Fibroblast of pulmonary artery (primary cell): ENCODE results near the gene LYST.

Experiments used
- DNase-seq: peaks from one replicate; pipeline ENCODE4 v3.0.0-alpha.2; 2010; ENCODE audit warnings: low read depth
- H3K4me3 ChIP-seq: replicated peaks from 2 replicates; pipeline ENCODE4 v1.5.1; 2011; ENCODE audit warnings: low read depth, mild to moderate bottlenecking, control low read depth, low read length, moderate library complexity
- TF ChIP-seq, protein P1 (sequence below): IDR thresholded peaks from 2 replicates; pipeline ENCODE4 v1.5.1; 2011; ENCODE audit warnings: mild to moderate bottlenecking, control low read depth, low read length, inconsistent platforms; ENCODE audit errors: missing control alignments

LYST gene

DNA sequence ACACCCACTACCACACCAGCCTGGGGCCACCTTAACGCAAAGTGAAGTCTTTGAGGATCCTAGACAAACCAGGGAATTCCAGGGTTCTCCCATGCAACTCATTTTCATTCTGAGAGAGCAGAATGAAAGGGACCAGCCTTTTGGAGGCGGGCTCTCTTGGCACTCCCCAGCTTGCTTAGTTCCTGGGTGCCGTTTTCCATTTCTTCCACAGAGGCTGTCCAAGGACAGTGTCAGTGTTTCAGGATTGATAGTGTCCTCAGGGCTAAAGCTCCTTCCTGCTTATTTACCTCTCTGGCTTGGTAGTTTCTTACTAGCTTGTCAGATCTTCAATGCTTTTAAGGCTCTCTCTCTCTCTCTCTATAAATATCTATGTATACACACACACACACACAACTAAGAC lies 187.1 kb downstream of the LYST start:
- DNase-seq, result no peak
- H3K4me3 ChIP-seq, result no peak overlapping the region
- TF ChIP-seq, protein P1, sequence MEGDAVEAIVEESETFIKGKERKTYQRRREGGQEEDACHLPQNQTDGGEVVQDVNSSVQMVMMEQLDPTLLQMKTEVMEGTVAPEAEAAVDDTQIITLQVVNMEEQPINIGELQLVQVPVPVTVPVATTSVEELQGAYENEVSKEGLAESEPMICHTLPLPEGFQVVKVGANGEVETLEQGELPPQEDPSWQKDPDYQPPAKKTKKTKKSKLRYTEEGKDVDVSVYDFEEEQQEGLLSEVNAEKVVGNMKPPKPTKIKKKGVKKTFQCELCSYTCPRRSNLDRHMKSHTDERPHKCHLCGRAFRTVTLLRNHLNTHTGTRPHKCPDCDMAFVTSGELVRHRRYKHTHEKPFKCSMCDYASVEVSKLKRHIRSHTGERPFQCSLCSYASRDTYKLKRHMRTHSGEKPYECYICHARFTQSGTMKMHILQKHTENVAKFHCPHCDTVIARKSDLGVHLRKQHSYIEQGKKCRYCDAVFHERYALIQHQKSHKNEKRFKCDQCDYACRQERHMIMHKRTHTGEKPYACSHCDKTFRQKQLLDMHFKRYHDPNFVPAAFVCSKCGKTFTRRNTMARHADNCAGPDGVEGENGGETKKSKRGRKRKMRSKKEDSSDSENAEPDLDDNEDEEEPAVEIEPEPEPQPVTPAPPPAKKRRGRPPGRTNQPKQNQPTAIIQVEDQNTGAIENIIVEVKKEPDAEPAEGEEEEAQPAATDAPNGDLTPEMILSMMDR, result no peak

- H3K4me3 ChIP-seq, result no peak overlapping the region
- TF ChIP-seq, protein P1, result no peak
These were observed 187.7 kb downstream of the LYST start for GRCh38 chr1:235679005-235679404.

GRCh38 chr1:235675152-235675890 lies 191.4 kb downstream of the LYST start:
- TF ChIP-seq, protein P1, result no peak
- peak; percentile 5 for DNase-seq
- no peak overlapping the region for H3K4me3 ChIP-seq

More at GRCh38 chr1:235679005-235679404, 187.7 kb downstream of the LYST start:
- no peak for DNase-seq

DNA sequence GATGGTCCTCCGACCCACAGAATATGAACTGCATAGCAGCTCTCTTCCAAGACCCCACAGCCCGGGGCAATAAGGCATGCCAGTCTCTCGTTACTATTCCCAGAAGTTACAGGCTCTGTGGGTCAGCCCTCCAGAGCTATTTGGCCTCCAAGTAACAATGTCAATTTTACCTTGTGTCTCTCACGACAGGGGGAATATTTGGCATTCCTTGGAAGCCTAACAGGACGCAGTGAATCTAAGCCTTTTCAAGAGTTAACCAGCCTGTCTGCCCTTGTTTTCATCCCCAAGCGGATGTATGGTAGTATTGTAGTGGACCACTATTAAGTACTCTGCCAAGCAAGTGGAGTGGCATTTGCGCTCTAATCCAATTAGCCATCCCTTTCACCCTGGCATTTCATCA lies 192.7 kb downstream of the LYST start:
- DNase-seq, result no peak

DNA sequence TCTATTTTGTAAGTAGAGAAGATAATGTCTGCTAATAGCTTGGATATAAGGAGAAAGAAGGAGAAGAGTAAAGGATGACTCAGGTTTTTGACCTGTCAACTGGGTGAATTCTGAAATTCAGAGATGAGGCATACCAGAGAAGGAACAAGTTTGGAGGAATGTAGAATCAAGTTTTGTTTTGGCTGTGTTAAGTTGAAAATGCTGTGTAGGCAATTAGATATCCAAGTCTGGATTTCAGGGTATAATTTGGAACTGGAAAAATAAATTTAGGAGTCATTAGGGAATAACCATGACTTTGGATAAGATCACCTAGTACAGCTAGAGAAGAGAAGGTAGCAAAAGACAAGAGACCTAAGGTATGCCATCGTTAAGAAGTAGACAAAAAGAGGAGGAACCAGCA lies 194.7 kb downstream of the LYST start:
- DNase-seq, result no peak
- TF ChIP-seq, protein P1, result no peak
- no peak overlapping the region for H3K4me3 ChIP-seq

More for the DNA sequence above, 192.7 kb downstream of the LYST start:
- no peak overlapping the region for H3K4me3 ChIP-seq
- TF ChIP-seq, protein P1, result no peak

DNA sequence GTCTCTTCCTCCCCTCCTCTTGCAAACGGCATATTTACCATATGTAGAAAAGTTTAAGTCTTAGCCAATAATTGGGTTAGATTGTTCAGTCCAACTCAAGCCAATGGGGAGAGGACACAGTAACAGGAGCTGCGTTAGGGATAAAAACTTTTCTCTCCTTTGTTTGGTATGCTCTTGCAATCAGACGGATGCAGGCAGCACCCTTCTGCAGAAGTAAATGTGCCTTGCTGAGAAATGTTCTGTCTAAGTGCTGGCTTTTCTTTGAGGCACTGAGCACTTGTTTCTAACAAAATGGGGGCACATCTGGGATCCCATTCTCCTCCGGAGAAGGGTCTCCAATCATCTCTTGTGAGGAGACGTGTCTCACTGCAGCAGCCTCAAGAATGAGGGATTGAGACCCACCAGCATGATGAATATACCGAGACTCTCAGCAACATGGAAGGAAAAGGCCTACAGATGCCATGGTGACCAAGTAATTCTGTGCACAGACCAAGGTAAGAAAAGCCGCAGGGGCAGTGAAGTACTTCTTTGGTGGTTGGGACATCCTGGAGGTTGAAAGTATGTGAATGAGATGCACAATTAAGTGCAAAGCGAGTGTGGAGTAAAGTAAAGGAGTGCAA lies 196.4 kb downstream of the LYST start:
- DNase-seq, result no peak
- TF ChIP-seq, protein P1, result no peak
- no peak overlapping the region for H3K4me3 ChIP-seq
